Stimulated activated CD4-positive, alpha-beta T cell treated with anti-CD3 and anti-CD28 coated beads, Interleukin-15, amount 100 ng/mL, for 48 hours (primary cell): ENCODE measurements around the gene POU5F1.
"Not testable (repeated sequence)": the region's sequence is repeated elsewhere in the genome, so short reads cannot be mapped to it uniquely, and the experiment has no call there.

ENCODE experiments used
- DNase-seq, 2 donors: peaks; one replicate each; pipeline ENCODE4 v3.0.0-alpha.2; 2020; ENCODE audit warnings: low read depth in 2 of 2

The POU5F1 gene

GRCh38 chr6:31192431-31193105, 22.1 kb upstream of the POU5F1 start:
- DNase-seq: peak in 1 of 2 donors; percentile 56

DNA sequence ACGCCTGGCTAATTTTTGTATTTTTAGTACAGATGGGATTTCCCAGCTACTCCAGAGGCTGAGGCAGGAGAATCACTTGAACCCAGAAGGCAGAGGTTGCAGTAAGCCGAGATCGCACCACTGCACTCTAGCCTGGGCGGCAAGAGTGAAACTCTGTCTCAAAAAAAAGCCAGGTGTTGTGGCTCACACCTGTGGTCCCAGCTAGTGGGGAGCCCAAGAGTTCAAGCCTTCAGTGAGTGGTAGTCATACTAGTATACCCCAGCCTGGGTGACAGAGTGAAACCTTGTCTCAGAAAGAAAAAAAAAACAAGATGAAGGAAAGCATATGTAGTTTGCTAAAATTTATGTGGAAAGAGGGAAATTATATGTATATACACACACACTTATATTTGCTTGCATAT, 20.0 kb upstream of the POU5F1 start:
- DNase-seq: no peak

- DNase-seq: not testable (repeated sequence)
These were observed 18.7 kb upstream of the POU5F1 start for GRCh38 chr6:31189223-31189622.

GRCh38 chr6:31187780-31188194, 17.3 kb upstream of the POU5F1 start:
- DNase-seq: no peak

DNA sequence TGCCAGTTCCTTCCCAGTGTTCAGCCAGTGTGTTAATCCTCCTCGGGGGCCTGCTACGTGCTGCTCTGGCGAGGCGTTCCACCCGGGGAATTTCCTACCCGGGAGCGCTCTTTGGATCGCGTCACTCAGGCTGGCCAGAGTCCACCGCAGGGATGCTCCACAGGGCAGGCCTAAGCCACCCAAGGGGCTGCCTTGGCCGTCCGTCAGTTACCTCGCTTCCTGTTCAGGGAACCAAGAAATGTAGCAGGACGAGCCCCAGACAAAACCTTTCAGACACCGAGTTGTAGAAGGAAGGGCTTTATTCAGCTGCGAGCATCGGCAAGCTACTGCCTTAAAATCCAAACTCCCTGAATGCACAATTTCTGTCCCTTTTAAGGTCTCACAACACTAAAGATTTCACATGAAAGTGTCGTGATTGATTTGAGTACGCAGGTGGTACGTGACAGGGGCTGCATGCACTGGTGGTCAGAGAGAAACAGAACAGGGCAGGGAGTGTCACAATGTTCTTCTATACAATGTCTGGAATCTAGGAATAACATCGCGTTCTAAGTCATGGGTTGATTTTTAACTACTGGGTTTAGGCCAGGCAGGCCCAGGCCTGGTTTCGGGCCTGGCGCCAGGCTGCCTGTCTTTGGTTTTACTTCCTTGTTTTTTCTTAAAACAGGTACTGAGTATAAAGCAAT, 15.7 kb upstream of the POU5F1 start:
- DNase-seq: no peak

- DNase-seq: not testable (repeated sequence)
These were observed 15.2 kb upstream of the POU5F1 start for GRCh38 chr6:31185695-31186051.

DNA sequence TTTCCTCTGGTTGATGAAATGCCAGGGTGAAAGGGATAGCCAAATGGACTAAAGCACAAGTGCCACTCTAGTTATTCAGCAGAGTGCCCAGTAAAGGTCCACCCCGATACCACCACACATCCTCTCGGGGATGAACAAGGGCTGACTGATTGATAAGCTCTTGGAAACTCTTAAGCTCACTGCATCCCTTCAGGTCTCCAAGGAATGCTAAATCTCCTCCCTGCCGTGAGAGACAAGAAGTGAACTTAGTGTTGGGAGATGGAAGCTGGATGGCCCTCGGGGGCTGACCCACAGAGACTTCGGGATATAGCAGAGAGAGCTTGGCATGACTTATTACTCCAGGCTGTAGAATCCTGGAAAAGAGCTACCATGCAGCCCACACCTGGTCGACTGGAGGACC, 13.4 kb upstream of the POU5F1 start:
- DNase-seq: not testable (repeated sequence)

DNA sequence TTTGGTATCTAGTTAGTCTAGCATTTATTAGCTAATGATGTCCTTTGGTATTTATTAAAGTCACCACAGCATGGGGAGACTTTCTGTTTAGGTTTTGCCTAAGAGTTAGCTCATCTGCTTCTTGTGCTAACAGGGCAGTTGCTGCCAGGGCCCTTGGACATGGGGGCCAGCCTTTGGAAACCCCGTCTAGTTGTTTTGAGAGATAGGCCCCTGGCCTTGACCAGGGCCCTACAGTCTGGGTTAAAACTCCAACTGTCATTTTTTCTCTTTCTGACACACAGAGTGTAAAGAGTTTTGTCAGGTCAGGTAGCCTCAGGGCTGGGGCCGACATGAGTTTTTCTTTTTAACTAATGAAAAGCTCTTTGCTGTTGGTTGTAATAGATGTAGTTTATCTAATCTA, 12.8 kb upstream of the POU5F1 start:
- not testable (repeated sequence) for DNase-seq

DNA sequence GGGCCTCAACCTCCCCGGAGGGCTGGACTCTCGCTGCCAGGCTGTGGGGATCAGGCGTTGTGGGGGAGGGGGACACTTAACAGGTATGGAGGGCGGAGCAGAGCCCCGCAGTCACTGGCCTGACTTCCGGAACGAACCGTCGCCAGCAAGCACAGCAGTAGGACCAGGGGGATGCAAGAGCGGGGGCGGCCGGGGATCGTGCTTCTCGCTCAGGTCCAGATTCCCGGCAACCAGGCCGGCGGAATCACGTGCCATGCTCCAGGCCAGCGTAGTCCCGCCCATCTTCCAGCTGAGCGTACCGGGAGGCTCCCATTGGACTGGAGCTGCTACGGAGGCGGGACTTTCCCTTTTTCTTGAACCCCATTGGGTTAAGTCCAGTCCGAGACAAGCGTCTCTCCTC, 10.0 kb upstream of the POU5F1 start:
- no peak for DNase-seq

DNA sequence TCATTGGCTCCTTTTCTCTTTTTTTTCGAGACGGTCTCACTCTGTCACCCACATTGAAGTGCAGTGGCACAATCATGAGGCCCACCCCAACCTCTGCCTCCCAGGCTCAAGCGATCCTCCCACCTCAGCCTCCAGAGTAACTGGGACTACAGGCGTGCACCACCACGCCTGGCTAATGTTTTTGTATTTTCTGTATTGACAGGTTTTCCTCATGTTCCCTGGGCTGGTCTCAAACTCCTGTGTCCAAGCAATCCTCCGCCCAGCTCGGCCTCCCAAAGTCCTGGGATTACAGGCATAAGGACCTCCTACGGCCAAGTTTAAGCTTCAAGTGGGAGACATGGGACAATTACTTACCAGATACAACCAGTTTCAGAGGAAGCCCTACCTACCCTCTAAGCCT, 9.4 kb upstream of the POU5F1 start:
- no peak for DNase-seq

GRCh38 chr6:31179042-31179386, 8.5 kb upstream of the POU5F1 start:
- DNase-seq: no peak

- no peak for DNase-seq
These were observed 7.9 kb upstream of the POU5F1 start for GRCh38 chr6:31178143-31179041.

- no peak for DNase-seq
These were observed 5.5 kb upstream of the POU5F1 start for GRCh38 chr6:31175971-31176370.

DNA sequence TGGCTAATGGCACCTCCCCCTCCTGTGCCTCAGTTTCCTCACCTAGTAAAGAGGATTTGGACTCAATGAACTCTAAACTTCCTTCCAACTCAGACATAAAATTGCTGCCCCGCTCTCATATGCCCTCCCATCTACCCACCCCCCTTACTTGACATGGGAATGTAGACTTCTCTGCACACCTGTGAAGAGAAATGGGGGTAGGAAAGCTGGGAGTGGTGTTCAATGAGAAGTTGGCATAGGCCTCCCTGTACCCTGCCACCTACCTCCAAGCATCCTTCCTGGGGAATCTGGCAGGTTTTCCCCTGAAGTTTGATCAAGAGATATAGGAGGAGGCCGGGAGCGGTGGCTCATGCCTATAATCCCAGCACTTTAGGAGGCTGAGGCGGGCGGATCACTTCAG, 3.9 kb upstream of the POU5F1 start:
- DNase-seq: no peak

- DNase-seq: no peak
These were observed 2.9 kb upstream of the POU5F1 start for GRCh38 chr6:31173406-31173805.

DNA sequence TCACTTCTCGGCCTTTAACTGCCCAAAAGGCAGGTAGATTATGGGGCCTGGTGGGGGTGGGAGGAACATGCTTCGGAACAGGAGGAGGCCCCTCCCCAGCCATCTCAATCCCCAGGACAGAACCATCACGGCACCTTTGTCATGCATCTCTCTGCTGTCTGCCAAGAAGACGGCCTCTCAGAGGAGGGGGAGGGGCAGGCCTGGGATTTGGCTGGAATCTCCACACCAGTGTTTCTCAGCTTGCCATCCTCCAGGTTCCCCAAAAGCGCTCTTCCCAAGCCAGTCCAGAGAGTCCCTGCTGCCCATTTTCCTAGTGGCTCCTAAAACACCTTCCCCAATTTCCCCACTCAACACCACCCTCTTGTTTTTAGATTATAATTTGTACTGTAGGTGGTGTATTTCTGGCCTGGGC, 2.5 kb upstream of the POU5F1 start:
- no peak for DNase-seq

DNA sequence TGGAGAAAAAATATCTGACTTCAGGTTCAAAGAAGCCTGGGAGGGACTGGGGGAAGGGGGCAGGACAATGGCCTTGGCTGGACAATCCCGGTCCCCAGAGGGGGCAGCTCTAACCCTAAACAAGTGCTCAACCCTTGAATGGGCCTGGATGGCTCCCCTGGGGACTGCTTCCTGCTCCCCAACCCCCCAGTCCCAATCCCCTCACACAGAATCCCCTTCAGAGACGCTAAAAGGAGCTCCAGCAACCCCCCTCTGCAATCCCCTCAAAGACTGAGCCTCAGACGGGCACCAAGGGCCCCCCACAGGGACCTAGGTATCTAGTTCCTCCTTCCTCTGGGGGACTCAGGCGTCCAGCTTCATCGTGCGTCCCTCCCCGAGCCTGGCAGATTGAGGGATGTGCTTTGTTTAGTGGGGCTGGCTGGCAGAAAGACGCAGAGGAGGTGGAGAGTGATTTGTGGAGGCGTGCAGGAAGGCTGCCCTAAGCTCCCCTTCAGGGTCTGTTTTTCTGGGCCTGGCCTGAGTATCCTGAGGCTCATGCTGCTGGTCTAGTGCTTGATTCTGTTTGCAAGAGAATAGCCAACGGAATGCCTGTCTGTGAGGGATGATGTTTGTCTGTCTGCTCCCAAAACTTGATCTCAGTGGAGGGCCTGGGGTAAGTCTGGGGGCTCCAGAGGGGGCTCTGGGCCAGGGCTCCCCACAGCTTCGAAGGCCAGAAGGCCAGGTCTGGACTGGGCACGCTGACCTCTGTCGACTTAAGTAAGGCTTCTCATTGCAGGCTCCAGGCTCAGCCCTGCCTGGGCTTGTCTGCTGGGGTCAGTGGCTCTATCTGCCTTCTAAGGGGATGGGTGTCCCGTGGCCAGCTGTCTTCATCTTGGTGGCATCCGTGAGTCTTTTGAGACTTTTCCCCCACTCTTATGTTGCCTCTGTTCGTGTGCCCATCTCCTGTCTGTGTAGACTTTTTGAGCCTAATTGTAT, 1.7 kb upstream of the POU5F1 start:
- DNase-seq: no peak

DNA sequence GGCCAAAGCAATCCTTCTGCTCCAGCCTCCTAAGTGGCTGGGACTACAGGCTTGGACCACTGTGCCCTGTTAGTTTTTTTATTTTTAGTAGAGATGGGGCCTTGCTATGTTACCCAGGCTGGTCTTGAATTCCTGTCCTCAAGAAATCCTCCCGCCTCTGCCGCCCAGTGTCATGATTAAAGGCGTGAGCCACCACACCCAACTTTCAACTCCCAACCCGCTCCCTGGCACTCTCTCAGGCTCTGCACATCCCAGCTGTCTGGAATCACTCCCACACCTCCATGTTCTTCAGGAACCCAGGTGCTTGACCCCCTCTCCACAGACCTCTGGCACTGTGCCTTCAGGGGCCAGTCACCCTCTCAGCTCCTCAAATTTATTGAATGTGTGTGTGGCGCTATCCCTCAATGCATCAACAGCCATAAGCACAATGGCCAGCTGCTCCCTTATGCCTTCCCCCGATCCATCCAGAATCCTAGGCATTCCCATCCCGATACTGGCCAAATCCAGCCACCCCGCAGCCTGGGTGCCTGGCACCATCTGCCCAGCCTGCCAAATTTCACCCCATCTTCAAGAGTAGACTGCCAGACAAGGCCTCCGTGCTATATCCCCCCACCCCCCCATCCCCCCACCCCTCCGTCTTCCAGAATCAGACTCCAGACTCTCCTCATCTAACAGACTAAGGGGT, 647 bp upstream of the POU5F1 start:
- no peak for DNase-seq

DNA sequence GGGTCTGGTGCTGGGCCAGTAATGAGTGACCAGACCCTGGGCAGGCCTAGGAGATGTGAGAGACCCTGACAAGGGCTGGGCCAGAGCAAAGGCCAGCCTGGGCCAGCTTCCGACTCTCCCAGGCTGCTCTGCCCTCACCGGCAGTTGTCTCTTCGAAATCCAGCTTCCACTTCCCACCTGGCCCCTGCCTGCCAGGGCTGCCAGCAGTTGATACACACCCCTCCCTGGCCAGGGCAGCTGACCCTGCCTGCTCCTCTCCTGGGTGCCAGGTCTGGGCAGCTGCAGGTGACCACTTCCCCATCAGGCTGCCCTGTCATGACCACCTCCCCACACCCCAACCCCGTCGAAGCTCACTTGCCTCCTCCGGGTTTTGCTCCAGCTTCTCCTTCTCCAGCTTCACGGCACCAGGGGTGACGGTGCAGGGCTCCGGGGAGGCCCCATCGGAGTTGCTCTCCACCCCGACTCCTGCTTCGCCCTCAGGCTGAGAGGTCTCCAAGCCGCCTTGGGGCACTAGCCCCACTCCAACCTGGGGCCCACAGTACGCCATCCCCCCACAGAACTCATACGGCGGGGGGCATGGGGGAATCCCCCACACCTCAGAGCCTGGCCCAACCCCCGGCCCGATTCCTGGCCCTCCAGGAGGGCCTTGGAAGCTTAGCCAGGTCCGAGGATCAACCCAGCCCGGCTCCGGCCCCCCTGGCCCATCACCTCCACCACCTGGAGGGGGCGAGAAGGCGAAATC, 453 bp downstream of the POU5F1 start:
- DNase-seq: not testable (repeated sequence)
